ENCODE results near the gene C1QTNF6.

The C1QTNF6 gene

DNA sequence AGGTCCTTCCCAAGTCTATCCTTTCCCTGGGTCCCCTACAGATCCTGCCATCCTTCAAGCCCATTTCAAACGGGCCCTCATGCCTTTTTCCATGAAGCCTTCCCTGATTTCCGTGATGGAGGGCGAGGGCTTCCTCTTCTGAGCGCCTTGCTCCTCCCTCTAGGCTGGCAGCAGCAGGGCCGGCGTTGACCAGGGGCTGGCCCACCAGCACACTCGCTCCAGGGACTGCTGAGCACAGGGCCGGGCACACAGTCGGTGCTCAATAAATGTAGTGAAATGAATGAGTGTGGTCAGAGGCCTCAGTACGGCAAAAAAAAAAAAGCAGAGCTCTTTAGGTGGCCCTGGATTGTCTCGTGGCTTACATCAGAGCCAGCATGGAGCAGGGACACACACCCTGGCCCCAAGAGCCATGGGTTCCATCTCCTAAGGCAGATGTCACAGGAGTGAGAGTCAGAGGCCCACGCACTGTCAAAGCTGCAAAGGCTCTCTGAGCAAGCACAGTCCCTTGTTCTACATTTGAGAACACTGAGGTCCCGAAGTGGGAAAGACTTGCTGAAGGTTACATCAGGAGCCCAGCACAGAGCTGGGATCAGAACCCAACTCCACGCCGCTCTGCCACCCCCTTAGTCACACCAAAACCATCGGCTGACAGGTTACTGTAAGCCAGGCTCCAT, 41.4 kb downstream of the C1QTNF6 start:
- in situ Hi-C loops (cut with MboI; ENCODE audit: low sequenced_read_pairs), result no loop called here

DNA sequence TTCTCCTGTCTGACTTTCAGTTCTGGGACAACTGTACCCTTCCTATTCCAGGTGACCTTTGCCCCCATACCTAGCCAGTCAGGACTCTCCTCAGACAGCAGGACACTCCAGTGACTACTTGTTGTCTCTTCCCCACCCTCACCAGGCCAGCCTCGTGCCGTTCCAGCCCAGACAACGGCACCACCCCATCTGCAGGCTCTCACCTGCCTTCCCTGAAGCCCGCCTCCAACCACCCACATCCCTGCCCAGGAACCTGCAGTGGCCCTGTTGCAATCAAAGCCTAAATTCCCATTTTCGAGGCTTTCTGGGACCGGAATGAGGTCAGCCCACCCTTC, 42.0 kb downstream of the C1QTNF6 start:
- in situ Hi-C loops (cut with MboI; ENCODE audit: low sequenced_read_pairs), result no loop called here

DNA sequence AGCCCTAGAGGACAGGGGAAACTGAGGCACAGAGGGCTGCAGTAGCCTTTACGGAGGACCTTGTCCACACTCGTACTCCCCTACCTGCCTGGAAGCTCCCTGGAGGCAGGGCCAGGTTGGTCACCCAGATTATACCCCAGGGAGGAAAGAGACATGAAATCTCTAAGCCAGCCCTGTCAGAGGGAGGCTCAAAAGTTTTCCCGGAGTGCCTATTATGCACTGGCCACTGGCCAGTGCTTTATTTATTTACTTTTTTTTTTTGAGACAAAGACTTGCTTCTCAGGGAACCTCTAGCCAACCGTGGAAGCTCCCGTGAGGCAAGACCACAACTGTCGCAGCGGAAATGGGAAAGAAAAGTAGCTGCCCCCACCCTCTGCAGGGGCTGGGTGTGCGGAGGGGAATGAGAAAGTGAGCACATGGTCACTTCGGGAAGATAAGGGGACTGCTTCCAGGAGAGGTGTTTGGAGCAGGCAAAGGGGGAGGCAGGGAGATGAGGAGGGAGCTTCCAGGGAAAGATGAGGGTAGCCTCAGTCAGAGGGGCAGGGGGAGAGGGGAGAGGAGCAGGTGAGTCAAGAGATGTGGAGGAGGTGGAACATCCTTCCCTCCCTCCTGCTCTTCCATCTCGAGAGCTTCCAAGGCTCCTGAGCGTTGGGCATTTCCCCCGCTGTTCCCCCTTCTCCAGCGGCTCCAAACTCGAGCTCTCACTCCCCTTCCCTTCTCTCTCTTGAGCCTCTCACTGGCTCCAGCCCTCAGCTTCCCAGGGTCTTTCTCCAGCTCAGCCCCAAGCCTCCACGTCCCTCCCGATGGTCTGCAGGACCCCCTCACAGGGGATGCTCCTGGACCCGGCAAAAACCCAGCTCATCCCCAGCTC, 42.6 kb downstream of the C1QTNF6 start:
- in situ Hi-C loops (cut with MboI; ENCODE audit: low sequenced_read_pairs), result no loop called here

DNA sequence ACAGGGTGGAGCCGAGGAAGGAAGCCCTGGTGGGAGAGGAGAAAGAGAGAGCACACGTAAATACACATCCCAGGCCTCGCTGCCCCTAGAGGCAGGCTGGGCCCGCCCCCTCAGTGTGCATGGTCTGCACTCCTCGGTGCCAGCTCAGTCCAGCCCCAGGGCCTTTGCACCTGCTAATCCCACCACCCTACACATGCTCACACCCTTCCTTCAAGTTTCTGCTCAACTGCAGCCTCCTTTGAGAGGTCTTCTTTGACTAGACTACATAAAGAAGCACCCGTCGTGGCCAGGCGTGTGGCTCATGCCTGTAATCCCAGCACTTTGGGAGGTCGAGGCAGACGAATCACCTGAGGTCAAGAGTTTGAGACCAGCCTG, 43.9 kb downstream of the C1QTNF6 start:
- in situ Hi-C loops (cut with MboI; ENCODE audit: low sequenced_read_pairs), result no loop called here

DNA sequence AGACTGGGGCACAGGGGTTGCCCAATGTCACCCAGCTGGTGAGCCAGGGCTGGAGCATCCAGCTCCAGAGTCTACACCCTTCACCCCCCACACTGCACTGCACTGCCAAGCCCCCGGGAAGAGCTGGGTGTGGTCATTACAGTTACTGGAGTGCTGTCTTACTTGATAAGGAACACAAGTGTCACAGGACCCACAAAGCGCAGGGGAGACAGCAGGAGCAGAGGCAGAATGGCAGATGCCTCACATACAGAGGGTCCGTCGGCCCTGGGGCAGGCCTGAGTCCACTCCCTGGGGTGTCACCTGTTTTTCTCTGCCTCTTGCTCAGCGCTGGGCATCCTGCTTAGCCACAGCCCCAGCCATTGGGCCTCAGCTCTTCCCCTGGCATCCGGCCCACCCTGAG, 46.1 kb downstream of the C1QTNF6 start:
- in situ Hi-C loops (cut with MboI; ENCODE audit: low sequenced_read_pairs), result no loop called here

DNA sequence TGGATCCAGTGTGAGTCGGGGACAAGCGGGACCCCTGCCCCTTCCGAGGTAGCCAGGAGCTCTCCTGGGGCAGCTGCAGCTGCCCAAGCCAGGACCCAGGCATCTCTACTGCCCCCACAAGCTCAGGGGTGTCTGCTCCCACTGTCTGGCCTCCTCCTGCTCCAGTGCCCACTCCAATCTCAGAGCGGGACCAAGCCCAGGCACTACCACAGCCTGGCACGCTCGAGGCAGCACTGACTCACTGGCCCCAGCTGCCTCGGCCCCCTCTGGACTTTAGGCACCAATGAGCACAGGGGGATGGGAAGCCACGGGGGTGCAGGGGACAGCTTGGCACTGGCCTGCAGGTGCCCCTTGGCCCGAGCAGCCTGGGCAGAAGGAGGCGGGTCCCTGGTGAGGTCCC, 46.6 kb downstream of the C1QTNF6 start:
- in situ Hi-C loops (cut with MboI; ENCODE audit: low sequenced_read_pairs), result no loop called here

DNA sequence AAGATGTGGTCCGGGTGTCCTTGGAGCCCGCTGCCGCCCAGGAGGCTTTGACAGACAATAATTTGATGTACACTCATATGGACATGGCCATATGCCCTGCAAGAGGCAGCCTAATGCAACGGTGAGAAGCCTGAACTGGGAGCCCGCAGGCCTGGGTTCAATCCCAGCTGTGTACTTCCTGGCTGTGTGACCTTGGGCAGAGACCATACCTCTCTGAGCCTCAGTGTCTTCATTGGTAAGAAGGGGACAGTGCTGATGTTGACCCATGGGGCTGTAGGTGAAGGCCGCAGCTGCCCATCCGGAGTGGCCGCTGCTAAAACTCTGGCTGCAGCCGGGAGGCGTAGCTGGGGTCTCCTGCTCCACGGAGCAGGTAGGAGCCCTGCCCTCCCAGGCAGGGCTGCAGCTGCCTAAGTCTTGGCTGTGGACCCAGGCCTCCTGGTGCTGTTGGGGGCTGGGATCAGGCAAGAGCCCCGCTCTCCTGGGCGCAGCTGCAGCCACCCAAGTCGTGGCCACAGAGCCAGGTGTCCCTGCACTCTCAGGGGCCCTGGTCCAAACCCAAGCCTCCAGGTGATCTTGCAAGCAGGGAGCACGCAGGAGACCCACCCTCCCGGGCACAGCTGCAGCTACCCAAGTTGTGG, 47.2 kb downstream of the C1QTNF6 start:
- in situ Hi-C loops (cut with MboI; ENCODE audit: low sequenced_read_pairs), result no loop called here

DNA sequence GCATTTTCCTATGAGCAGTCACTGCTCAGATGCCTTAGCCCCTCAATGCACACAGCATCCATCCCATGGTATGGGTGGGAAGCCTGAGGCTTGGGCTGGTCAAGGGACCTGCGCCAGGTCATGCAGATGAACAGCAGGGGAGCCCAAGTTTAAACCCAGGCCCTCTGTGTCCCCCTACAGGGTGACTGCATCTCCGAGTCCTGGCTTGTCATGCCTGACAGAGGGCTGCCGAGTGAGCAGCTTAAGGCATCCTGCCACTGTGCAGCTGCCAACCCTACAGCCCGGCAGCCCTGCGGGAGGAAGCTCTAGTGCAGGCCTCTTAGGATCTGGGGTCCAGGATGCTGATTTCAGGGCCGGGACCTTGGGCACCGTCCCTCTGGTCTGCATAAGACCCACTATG, 48.3 kb downstream of the C1QTNF6 start:
- in situ Hi-C loops (cut with MboI; ENCODE audit: low sequenced_read_pairs), result no loop called here

DNA sequence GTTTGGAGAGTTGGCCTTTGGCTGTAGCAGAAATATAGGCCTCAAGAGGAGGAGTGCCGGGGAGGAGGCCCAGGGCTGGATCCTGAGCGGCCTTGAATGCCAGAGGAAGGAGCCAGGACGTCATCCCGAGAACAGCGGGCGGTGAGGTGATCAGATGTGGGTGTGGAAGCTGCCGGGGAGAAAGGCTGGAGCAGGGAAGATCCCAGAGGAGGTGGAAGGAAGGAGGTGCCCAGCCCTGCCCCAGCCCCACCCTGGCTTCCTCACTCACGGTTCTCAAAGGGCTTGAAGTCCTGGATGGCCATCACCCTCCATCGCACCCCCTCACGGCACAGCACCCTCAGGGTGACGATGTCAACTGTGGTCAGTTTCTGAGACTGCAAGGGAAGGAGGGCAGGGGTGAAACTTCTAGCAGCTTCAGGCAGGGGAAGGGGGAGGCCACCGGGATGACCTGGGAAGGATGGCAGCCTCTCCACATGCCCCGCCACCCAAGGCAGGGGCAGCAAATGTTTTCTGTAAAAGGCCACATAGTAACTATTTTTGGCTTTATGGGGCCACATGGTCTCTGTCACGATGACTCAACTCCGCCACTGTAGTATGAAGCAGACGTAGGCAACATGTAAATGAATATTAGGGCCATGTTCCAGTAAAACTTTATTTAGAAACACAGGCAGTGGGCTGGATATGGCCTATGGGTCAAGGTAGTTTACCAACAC, 49.0 kb downstream of the C1QTNF6 start:
- in situ Hi-C loops (cut with MboI; ENCODE audit: low sequenced_read_pairs), result no loop called here

DNA sequence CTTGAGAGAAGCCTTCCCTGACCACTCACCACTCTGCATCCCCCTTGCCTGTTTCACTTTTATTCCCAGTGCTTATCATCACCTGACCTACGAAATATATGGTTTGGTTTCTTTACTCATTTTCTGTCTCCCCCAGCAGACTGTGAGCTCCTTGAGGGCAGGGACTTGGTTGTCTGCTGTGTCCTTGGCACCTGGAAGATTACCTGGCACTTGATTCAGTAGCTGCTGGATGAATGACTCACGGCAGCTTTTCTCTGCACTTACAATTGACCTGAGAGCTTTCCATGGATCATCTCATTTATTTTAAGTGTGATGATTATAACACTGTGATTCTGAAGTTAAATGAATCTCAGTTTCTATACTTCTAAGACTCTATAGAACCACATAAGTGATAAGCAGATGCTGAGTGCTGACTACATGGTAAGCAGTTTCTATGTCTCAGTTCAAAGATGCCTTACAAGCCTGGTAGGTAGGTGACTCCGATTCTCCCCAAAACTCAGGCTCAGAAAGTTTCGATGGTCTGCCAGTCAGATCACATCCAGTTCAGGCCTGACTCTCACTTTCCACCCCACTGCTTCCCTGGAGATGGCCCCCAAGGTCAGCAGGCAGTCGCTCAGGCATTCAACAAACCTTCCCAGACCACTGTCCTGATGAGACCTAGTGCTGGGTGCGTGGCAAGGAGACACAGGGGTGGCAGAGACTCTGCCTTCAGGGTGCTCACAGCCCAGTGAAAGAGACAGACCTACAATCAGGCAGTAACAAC, 50.0 kb downstream of the C1QTNF6 start:
- in situ Hi-C loops (cut with MboI; ENCODE audit: low sequenced_read_pairs), result no loop called here

DNA sequence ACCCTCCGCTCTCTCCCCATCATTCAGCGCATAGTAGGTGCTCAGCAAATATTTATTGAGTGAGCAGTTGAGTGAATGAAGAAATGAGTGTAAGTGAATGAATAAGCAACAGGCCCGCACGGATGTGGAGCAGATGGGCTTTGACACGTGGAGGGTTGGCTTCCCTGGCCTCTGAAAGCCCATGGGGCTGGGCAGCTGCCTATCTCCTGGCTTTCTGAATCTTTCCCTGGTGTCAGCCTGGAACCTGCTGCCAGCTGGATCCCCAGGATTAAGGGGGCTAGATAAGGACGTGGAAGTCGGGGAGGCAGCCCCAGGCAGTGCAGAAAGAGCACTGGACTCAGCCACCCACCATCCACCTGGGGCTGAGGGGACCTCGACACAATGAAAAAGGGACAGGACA, 50.9 kb downstream of the C1QTNF6 start:
- in situ Hi-C loops (cut with MboI; ENCODE audit: low sequenced_read_pairs), result no loop called here

DNA sequence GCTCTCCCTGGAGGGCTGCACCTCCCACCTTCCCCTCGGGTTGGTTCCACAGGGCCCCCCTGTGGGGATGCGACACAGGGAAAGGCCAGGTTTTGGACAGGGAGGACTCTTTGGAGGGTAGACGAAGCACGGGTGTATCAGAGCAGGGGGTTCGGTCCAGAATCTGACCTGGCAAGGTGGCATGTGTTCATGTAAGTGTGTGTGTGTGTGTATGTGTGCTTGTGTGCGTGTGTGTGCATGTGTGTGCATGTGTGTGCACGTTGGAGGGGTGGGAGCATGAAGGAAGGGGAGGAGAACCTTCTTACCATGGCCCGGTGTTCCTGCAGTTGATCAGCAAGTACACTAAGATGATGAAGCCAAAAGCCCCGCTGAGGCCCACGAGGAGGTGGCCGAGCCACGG, 53.0 kb downstream of the C1QTNF6 start:
- in situ Hi-C loops (cut with MboI; ENCODE audit: low sequenced_read_pairs), result no loop called here

DNA sequence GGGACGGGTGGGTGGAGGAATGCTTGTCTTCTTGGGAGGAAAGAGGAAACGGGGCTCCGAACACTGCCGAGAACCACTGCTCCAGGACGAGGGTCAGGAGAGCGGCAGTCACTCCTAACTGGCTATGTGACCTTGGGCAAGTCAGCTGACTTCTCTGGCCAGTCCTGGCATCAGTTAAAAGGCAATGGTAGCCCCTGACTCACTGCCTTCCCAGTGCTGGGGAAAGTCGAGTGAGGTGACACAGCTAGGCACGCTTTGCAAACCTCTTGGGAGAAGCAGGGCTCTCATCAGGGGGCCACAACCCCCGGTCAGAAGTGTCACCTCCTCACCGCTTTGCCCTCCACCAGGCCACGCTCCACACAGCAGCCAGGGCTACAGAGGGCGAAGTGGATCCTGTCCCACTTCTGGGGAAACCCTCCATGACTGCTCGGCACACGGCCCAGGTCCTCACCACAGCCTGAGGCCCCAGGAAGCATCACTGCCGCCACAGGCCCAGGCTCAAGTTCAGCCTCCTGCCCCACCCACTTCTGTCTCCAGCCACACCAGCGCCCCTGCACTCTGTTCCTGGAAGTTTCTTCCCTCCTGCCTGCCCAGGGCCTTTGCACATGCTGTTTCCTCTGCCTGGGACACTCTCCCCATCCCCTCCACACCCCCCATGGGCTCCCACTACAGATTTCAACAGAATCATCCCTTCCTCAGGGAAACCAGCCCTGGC, 54.6 kb downstream of the C1QTNF6 start:
- in situ Hi-C loops (cut with MboI; ENCODE audit: low sequenced_read_pairs), result no loop called here

DNA sequence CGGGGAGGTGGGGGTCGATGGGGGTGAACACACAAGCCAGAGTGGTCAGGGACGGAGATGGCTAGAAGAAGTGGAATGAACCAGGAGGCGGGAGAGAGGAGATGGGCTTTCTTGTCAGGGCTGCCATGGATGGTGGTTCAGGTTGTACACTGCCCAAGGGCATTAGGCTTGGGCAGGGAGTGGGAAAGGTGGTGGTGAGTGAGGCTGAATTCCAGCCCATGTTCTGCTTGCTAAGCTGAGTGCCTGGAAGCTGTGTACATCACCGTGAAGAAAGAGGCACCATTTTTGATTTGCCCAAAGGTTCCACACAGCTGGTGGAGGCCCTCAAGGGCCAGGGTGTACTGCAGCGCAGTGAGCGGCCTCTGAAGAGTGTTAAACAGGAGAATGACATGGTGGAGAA, 55.3 kb downstream of the C1QTNF6 start:
- in situ Hi-C loops (cut with MboI; ENCODE audit: low sequenced_read_pairs), result no loop called here
